NCI-H345 treated with DMSO at 0.1 percent for 48 hours (cell line): ENCODE results near the gene WEE1.
"Not testable (repeated sequence)": the region's sequence is repeated elsewhere in the genome, so short reads cannot be mapped to it uniquely, and the experiment has no call there.

Experiments
- DNase-seq: peaks from one replicate; lab custom pipeline; 2025; ENCODE audit not compliant: unreplicated experiment; lab: John Stamatoyannopoulos, UW

The WEE1 gene

DNA sequence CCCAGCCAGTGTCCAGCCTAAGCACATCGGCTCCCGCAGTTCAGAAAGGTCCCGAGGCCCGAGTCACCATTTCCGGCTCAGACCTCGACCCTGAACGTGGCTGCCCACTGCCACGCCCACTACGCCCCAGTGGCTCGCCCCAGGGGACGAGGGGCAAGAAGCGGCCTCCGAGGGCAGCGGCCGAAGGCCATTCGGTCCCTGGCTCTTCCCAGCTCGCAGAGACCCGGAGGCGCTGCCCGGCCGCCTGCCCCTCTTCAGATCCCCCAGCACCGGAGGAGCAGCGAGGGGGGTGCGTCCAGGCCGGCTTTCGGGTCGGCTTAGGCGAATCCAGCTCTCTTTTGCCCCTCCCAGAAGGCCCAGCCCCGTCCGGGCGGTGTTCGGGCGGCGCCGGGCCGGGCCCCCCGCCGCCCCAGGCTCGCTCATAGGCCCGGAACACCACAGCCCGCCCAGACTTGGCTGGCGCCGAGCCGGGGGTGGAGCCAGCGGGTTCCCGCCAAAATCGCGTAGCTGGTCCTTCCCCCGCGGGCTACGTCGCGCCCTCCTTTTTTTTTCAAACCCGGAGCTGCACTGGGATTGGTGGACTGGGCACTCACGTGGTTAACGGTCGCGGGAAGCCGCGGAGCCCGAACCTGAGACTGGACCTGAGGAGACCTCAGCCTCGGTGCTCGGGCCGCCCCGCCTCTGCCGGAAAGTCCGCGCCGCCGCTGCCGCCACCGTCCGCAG, at the start of gene WEE1:
WEE1 (plus strand) TSS at position 619 of the 723 bp plus-strand sequence. CDS start 264 bp downstream, outside the sequence.
- DNase-seq: peak; percentile 93

GRCh38 chr11:9524001-9524400, 49.5 kb upstream of the WEE1 start:
- no peak for DNase-seq

DNA sequence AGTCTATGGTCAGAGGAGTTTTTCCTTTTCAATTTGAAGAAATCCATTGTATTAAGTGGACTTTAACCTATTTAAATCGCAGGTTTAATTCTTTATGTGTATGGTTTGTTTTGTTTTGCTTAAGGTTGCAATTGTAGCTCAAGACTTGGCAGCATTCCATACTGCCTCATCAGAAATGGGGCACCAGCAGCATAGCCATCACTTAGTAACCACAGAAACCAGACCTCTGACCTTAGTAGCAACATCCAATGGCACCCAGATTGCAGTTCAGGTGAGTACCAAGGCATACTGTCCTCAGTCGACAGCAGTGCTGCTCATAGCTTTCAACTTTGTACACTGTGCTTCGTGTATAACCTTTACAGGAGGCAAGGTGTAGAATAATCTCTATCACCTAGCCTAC, 48.4 kb upstream of the WEE1 start:
- DNase-seq: no peak

- DNase-seq: no peak
Measured at GRCh38 chr11:9527481-9528135, 45.9 kb upstream of the WEE1 start.

- no peak for DNase-seq
Measured at GRCh38 chr11:9528136-9528501, 45.4 kb upstream of the WEE1 start.

GRCh38 chr11:9528573-9529333, 44.7 kb upstream of the WEE1 start:
- DNase-seq: no peak

- no peak for DNase-seq
Measured at GRCh38 chr11:9529334-9529650, 44.2 kb upstream of the WEE1 start.

DNA sequence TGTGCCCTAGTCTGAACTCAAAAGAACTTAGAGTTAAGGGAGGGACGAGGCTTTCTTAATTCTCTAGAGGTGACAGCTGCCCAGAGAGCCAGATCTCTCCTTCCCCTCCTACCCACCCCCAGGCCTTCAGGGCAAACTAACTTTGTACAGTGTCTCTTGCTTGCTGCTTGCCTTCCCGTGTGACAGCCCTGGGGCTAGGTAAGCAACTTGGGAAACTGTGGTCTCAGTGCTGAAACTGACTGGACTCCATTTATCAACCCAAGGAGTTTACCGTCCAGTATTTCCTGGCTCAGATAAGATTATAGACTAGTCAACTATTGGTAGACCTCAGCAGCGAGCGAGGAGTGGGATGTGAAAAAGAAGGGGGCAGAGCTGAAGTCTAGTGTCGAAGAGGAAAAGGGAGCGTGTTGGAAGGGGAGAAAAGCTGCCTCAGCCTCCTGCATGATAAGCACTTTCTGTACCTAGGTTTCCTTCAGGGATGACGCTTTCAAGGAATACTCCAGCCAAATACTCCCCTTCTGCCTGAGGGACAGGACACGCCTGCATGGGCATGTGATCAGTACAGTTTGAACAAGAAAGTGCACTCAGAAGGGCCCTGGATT, 43.3 kb upstream of the WEE1 start:
- no peak for DNase-seq

DNA sequence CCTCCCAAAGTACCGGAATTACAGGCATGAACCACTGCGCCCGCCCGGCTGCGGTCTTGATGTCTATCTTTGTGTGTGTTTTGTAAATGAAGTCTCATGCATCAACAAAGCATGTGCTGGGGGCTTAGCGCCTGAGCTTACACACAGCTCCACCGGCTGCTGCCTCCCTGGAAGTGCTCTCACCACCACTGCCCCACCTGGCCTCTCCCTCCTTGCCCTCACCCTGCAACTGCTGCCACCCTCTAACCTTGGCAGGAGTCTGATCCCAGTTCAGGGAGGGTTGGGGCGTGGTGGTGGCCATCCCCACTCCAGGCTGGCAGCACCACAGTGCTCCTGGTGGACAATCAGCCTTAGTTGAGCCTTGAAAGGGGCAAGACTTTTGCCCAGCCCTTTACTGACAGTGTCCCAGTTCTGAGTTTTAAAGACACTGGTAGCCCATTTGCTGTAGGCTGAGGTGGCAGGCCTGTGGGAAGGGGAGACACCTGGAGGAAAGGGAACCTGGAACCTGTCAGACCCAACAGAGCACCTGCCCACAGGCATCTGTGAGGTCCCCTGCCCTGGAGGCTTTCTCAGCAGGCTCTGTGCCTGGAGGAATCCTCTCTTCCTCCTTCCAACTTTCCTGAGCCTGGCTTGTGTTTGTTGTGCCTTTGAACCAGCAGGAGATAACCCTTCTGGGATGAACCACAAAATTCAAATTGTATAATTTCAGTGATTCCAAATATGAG, 42.4 kb upstream of the WEE1 start:
- no peak for DNase-seq

- DNase-seq: no peak
Measured at GRCh38 chr11:9533058-9533457, 40.4 kb upstream of the WEE1 start.

DNA sequence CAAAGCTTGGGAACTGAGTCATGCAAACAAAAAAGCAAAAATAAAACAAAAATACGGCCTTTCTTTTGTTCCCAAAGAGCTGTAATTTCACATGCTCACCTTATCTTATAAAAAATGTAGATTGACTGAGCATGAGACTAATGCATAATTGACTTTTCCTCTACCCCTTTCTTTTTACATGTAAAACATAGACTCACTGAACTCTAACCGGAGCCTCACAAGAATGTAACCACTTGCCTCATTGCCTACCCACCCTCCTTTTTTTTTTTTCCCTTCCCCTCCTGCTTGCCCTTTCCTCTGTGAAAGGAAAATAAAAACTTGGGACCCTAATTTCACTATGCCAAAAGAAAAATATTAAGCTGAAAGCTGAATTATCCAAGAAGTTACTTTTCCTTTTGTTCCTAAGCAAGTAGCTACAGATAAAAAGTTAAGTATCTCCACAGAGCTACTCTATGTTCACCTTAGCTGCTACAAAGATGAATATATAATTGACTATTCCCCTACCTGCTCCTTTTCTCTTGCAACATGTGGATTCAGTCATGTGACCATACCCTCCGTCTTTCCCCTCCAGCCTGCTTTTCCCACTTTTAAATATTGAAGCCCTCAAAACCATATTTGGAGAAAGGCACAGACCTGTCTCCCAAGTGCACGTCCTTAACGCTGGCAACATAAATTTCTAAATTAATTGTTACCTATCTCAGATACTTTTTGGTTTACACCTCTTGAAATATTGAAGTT, 39.6 kb upstream of the WEE1 start:
- DNase-seq: no peak

DNA sequence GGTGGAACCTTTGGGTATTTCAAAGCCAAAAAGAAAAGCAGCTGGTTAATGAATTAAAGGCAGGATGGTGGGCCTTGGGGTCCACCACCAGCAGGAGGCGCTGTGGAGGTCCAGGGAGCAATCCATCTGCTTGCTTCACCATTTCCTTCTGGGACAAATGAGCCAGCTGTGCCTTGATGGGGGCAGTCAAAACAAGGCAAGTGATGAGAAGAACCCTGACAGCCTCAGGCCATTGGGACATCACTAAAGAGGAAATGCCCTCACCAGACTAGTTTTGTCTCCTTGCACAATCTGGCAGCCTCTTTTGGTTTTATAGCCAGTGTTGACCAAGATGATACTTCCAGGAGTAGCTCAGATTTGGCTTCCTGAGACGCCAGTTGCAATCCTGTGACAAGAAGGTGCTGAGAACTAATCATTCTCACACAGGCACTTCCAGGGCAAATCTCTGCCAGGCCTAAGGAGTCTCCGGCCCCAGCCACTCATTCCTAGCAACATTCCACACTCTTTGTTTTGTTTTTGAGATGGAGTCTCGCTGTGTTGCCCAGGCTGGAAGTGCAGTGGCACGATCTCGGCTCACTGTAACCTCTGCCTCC, 38.2 kb upstream of the WEE1 start:
- no peak for DNase-seq

GRCh38 chr11:9538548-9538947, 34.9 kb upstream of the WEE1 start:
- DNase-seq: no peak

GRCh38 chr11:9549216-9549615, 24.3 kb upstream of the WEE1 start:
- not testable (repeated sequence) for DNase-seq

GRCh38 chr11:9550191-9550628, 23.3 kb upstream of the WEE1 start:
- no peak for DNase-seq

- DNase-seq: no peak
Measured at GRCh38 chr11:9561279-9561982, 12.0 kb upstream of the WEE1 start.

GRCh38 chr11:9562716-9563115, 10.8 kb upstream of the WEE1 start:
- no peak for DNase-seq

- DNase-seq: no peak
Measured at GRCh38 chr11:9563196-9563730, 10.2 kb upstream of the WEE1 start.
